H1 (cell line): ENCODE data around the gene CASR. TPM values are rescaled to one million over a fixed set of nuclear protein-coding genes. Genes with fewer than 3 reads are reported as not detected.

Experiments used
- CTCF ChIA-PET: fragments of 300-600 bp; sonication (Branson Sonifier 250); formaldehyde crosslinking; loops from one replicate; lab custom pipeline; 2021; ENCODE audit not compliant: partially characterized antibody; lab: Charles Lee
- POLR2A ChIA-PET: fragments of 300-600 bp; sonication (Branson Sonifier 250); formaldehyde crosslinking; loops from one replicate; lab custom pipeline; 2021; ENCODE audit warnings: inconsistent platforms; ENCODE audit not compliant: partially characterized antibody; lab: Charles Lee
- DNase-seq, 2 experiments: peaks; one replicate each; pipeline versions ENCODE4 v3.0.0 to v3.0.0-alpha.2; 2010 to 2022; ENCODE audit warnings: low spot score in 2 of 2, low read depth in 1 of 2, mixed read lengths in 1 of 2
- FAIRE-seq: peaks from 2 replicates; lab custom pipeline; 2011; peaks lifted over from hg19 to GRCh38; lab: Jason Lieb, UNC
- H2AFZ ChIP-seq: 2 replicates; pipeline ENCODE4 v1.8.1; 2012; ENCODE audit warnings: low read length, inconsistent platforms
- H2AK5ac ChIP-seq: 2 replicates; pipeline ENCODE4 v1.6.1; 2013; ENCODE audit warnings: low read depth, low read length
- H2BK120ac ChIP-seq: replicated peaks from 2 replicates; pipeline ENCODE3; 2013; ENCODE audit warnings: low read depth, low read length, inconsistent platforms
- H2BK12ac ChIP-seq: 2 replicates; pipeline ENCODE4 v1.6.1; 2013; ENCODE audit warnings: low read depth, low read length
- H2BK15ac ChIP-seq: 2 replicates; pipeline ENCODE4 v1.6.1; 2013; ENCODE audit warnings: low read length
- H2BK20ac ChIP-seq: 2 replicates; pipeline ENCODE4 v1.6.1; 2013; ENCODE audit warnings: low read length
- H2BK5ac ChIP-seq: 2 replicates; pipeline ENCODE4 v1.6.1; 2013; ENCODE audit warnings: low read depth, low read length
- H3K14ac ChIP-seq: 2 replicates; pipeline ENCODE4 v1.6.1; 2013; ENCODE audit warnings: inconsistent platforms; ENCODE audit not compliant: insufficient read length
- H3K18ac ChIP-seq: 2 replicates; pipeline ENCODE4 v1.6.1; 2013; ENCODE audit warnings: low read length; ENCODE audit errors: extremely low read depth
- H3K23ac ChIP-seq: 2 replicates; pipeline ENCODE4 v1.6.1; 2013; ENCODE audit warnings: inconsistent platforms; ENCODE audit not compliant: insufficient read length
- H3K23me2 ChIP-seq: 2 replicates; pipeline ENCODE4 v1.6.1; 2013; ENCODE audit warnings: low read depth, low read length
- H3K27ac ChIP-seq: 2 replicates; pipeline ENCODE4 v1.6.1; 2011; ENCODE audit warnings: low read depth, low read length, inconsistent platforms
- H3K27me3 ChIP-seq, 4 experiments: replicated peaks in 1 of 4; 1 replicate in 1 of 4; 2 replicates in 3 of 4; pipeline versions ENCODE4 v1.6.1 to v1.8.1; 2011 to 2013; ENCODE audit warnings: low read length in 3 of 4, mild to moderate bottlenecking in 3 of 4, inconsistent platforms in 2 of 4, mixed read lengths in 2 of 4, moderate library complexity in 1 of 4; ENCODE audit not compliant: control insufficient read depth in 3 of 4, insufficient read depth in 3 of 4; ENCODE audit errors: extremely low read depth in 1 of 4
- H3K36me3 ChIP-seq, 4 experiments: 2 replicates each; pipeline versions ENCODE4 v1.6.1 to v1.8.1; 2011 to 2013; ENCODE audit warnings: mild to moderate bottlenecking in 4 of 4, low read length in 3 of 4, moderate library complexity in 2 of 4, control low read depth in 1 of 4, inconsistent platforms in 1 of 4; ENCODE audit not compliant: insufficient read depth in 4 of 4, control insufficient read depth in 2 of 4
- H3K4ac ChIP-seq: replicated peaks from 2 replicates; pipeline ENCODE3; 2013; ENCODE audit warnings: low read length, low read depth, mixed read lengths, inconsistent platforms; ENCODE audit not compliant: insufficient read length
- H3K4me1 ChIP-seq, 4 experiments: replicated peaks in 1 of 4; 1 replicate in 1 of 4; 2 replicates in 3 of 4; pipeline versions ENCODE4 v1.6.1 to v1.8.1; 2011 to 2013; ENCODE audit warnings: low read length in 3 of 4, inconsistent platforms in 2 of 4, mixed read lengths in 1 of 4; ENCODE audit not compliant: insufficient read depth in 4 of 4, control insufficient read depth in 3 of 4
- H3K4me2 ChIP-seq, 2 experiments: 2 replicates each; pipeline versions ENCODE4 v1.6.1 to v1.8.1; 2011 to 2013; ENCODE audit warnings: low read depth in 2 of 2, low read length in 2 of 2, control low read depth in 1 of 2, inconsistent platforms in 1 of 2, mild to moderate bottlenecking in 1 of 2; ENCODE audit not compliant: insufficient read depth in 1 of 2
- H3K4me3 ChIP-seq, 4 experiments: fragments of 200-600, 300-600 bp in 1 of 4; sonication (generic), shearing (Covaris generic), sonication (Bioruptor Twin) in 1 of 4; 2 replicates each; pipeline versions ENCODE4 v1.5.1 to v1.8.1; 2011 to 2016; ENCODE audit warnings: low read length in 4 of 4, low read depth in 3 of 4, control low read depth in 2 of 4, inconsistent platforms in 2 of 4, mild to moderate bottlenecking in 2 of 4, mixed read lengths in 1 of 4, moderate library complexity in 1 of 4; ENCODE audit not compliant: insufficient read depth in 2 of 4; ENCODE audit errors: extremely low read depth in 1 of 4
- H3K56ac ChIP-seq: replicated peaks from 2 replicates; pipeline ENCODE3; 2013; ENCODE audit warnings: low read depth, mild to moderate bottlenecking, mixed read lengths, low read length, inconsistent platforms; ENCODE audit not compliant: insufficient read length
- H3K79me1 ChIP-seq: 2 replicates; pipeline ENCODE4 v1.6.1; 2013; ENCODE audit warnings: low read depth, low read length, control low read depth
- H3K79me2 ChIP-seq, 2 experiments: 2 replicates each; pipeline versions ENCODE4 v1.6.1 to v1.8.1; 2012 to 2013; ENCODE audit warnings: low read length in 2 of 2, mild to moderate bottlenecking in 2 of 2, inconsistent platforms in 1 of 2; ENCODE audit not compliant: insufficient read depth in 2 of 2, control insufficient read depth in 1 of 2
- H3K9ac ChIP-seq, 4 experiments: replicated peaks in 1 of 4; 1 replicate in 1 of 4; 2 replicates in 3 of 4; pipeline versions ENCODE4 v1.6.1 to v1.8.1; 2011 to 2013; ENCODE audit warnings: low read depth in 3 of 4, low read length in 3 of 4, control low read depth in 2 of 4, mild to moderate bottlenecking in 2 of 4, moderate library complexity in 2 of 4, inconsistent platforms in 1 of 4; ENCODE audit errors: extremely low read depth in 1 of 4
- H3K9me3 ChIP-seq, 2 experiments: 2 replicates each; pipeline versions ENCODE4 v1.6.1 to v1.8.1; 2012 to 2013; ENCODE audit warnings: mild to moderate bottlenecking in 2 of 2, moderate library complexity in 2 of 2, control low read depth in 1 of 2, inconsistent platforms in 1 of 2, low read depth in 1 of 2, low read length in 1 of 2, mixed read lengths in 1 of 2; ENCODE audit not compliant: insufficient read depth in 2 of 2
- H4K20me1 ChIP-seq, 2 experiments: replicated peaks in 1 of 2; 2 replicates each; pipeline versions ENCODE3 to v1.8.1; 2011 to 2013; ENCODE audit warnings: inconsistent platforms in 2 of 2, low read length in 2 of 2, mild to moderate bottlenecking in 1 of 2; ENCODE audit not compliant: insufficient read depth in 2 of 2, control insufficient read depth in 1 of 2
- H4K5ac ChIP-seq: 2 replicates; pipeline ENCODE4 v1.6.1; 2013; ENCODE audit warnings: low read length, low read depth, mixed read lengths, inconsistent platforms; ENCODE audit not compliant: insufficient read length
- H4K8ac ChIP-seq: 2 replicates; pipeline ENCODE4 v1.8.0; 2013; ENCODE audit warnings: mild to moderate bottlenecking, moderate library complexity, low read length, inconsistent platforms; ENCODE audit not compliant: insufficient read depth; ENCODE audit errors: extremely low read depth
- H4K91ac ChIP-seq: replicated peaks from 2 replicates; pipeline ENCODE3; 2013; ENCODE audit warnings: low read length, mixed read lengths, inconsistent platforms; ENCODE audit not compliant: insufficient read length
- CTBP2 ChIP-seq: IDR thresholded peaks from 2 replicates; pipeline ENCODE4 v1.7.0; 2011; ENCODE audit warnings: borderline replicate concordance, mild to moderate bottlenecking, moderate library complexity, mixed read lengths, low read length; ENCODE audit not compliant: insufficient read depth, insufficient read length
- POU5F1 ChIP-seq: IDR thresholded peaks from 2 replicates; pipeline ENCODE4 v1.6.1; 2011; ENCODE audit warnings: low read depth, mild to moderate bottlenecking, low read length, moderate library complexity
- SIRT6 ChIP-seq: IDR thresholded peaks from one replicate; pipeline ENCODE4 v1.7.1; 2012; ENCODE audit warnings: low read length, inconsistent platforms
- TCF12 ChIP-seq: IDR thresholded peaks from 2 replicates; pipeline ENCODE4 v1.6.1; 2011; ENCODE audit warnings: low read depth, mild to moderate bottlenecking, low read length
- WGBS, 2 experiments: shearing (Covaris generic) in 1 of 2; methylation state at CpG; one replicate each; pipeline versions ENCODE4 v1.1.6 to v1.1.7; 2013 to 2015; ENCODE audit warnings: low lambda C conversion rate in 2 of 2, mixed read lengths in 2 of 2, inconsistent platforms in 1 of 2, low coverage in 1 of 2, missing lambda C conversion rate in 1 of 2; ENCODE audit not compliant: insufficient replicate concordance in 2 of 2, insufficient coverage in 1 of 2, insufficient read length in 1 of 2; ENCODE audit errors: extremely low coverage in 1 of 2, missing lambda C conversion rate in 1 of 2; 5-methylcytosine and 5-hydroxymethylcytosine counted together
- polyA plus RNA-seq, 7 experiments: library from polyadenylated mRNA; depleted of rRNA in 3 of 7; stranded (reverse) in 5 of 7; unstranded in 2 of 7; fragments of >200 nt in 5 of 7; fragments of 200-250 nt in 2 of 7; gene quantifications; 1 replicate in 5 of 7; 2 replicates in 1 of 7; 4 replicates in 1 of 7; pipeline versions ENCODE4 v1.2.1 to v1.2.3, GENCODE V29; 2011 to 2013; ENCODE audit warnings: missing spikeins in 2 of 7, mixed read lengths in 2 of 7
- total RNA-seq: library from RNA; stranded (reverse); fragmentation: NEBNext Ultra II Directional; extraction: Animal tissue kit (Norgen Biotek cat#: 25700); gene quantifications from 2 replicates; pipeline ENCODE4 v1.2.1, GENCODE V29; 2021
- TF ChIP-seq, protein P1 (sequence below): IDR thresholded peaks from 2 replicates; pipeline ENCODE4 v1.6.1; 2012; ENCODE audit warnings: low read length, inconsistent platforms

Gene CASR
- total and polyA plus RNA-seq, 2 of the 8 experiments (the other 6 are each of a cell fraction or from before 2014, with no cell fraction given), result 0.36 to 0.58 TPM

DNA sequence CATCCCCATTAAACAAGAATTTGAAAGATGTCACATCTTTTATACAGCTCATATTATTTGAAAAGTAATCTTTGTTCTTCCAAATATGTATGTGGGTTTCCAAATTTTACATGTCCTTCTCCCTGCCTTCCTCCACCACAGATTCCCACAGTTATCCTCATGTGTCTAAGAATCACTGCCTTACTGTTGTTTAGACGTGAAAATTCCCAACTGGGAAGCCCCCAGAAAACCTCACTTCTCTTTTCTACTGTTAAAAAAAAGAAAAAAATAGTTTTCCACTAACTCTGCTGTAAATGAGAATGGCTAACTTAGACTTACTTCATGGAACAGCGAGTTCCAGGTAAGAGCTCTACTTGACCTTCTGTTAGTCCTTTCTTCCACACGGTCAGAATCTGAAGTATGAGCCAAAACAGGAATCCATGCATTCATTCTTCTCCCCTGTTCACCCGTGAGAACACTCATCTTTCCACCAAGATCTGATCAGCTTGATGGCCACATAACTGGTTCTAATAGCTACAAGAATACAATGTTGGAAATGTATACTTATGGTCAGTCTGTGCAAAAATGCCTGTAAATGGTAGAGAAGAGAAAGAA, 123.7 kb downstream of the CASR start:
- DNase-seq, result no peak
- CTCF ChIA-PET, result interaction anchor here (0.6 to 2.3 kb wide), 12 partner anchors 8 to 617 kb away, joined by 3 to 11 read pairs (median 4); no protein-coding TSS in a partner anchor
- Histone ChIP-seq H2BK15ac (no peak overlapping the region), H3K9me3 (no peaks in the 10 kb centered on the region), H3K4me1 (no peaks in the 10 kb centered on the region), H2BK120ac (no peak overlapping the region), H3K18ac (no peak overlapping the region), H3K56ac (no peak overlapping the region), H4K20me1 (no peaks in the 10 kb centered on the region), H4K91ac (no peak overlapping the region), H3K27ac (no peak overlapping the region), H2BK12ac (no peak overlapping the region), H3K14ac (no peak overlapping the region), H2AK5ac (no peak overlapping the region), H3K23me2 (no peaks in the 10 kb centered on the region), H3K4me3 (no peak overlapping the region), H2AFZ (no peak overlapping the region), H3K79me2 (no peaks in the 10 kb centered on the region), H3K4ac (no peak overlapping the region), H3K23ac (no peak overlapping the region), H2BK5ac (no peak overlapping the region), H3K4me2 (no peak overlapping the region), H4K5ac (no peak overlapping the region), H3K36me3 (no peaks in the 10 kb centered on the region), H2BK20ac (no peak overlapping the region), H4K8ac (no peak overlapping the region), H3K27me3 (no peaks in the 10 kb centered on the region), H3K9ac (no peak overlapping the region), H3K79me1 (no peaks in the 10 kb centered on the region)
- TF ChIP-seq SIRT6 (no peak), POU5F1 (no peak), TCF12 (no peak), CTBP2 (no peak)
- TF ChIP-seq, protein P1, sequence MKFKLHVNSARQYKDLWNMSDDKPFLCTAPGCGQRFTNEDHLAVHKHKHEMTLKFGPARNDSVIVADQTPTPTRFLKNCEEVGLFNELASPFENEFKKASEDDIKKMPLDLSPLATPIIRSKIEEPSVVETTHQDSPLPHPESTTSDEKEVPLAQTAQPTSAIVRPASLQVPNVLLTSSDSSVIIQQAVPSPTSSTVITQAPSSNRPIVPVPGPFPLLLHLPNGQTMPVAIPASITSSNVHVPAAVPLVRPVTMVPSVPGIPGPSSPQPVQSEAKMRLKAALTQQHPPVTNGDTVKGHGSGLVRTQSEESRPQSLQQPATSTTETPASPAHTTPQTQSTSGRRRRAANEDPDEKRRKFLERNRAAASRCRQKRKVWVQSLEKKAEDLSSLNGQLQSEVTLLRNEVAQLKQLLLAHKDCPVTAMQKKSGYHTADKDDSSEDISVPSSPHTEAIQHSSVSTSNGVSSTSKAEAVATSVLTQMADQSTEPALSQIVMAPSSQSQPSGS, result no peak
- FAIRE-seq, result no peak
- WGBS, 2 experiments, result 89% methylated on average over 4 of the region's 4 CpGs; no CpG with 5 or more reads in 1 of the 2 experiments
- POLR2A ChIA-PET, result no interaction called here
